H9 (cell line): Measurements from ENCODE around the gene SNCB. TPM values are rescaled to one million over a fixed set of nuclear protein-coding genes. Genes with fewer than 3 reads are reported as not detected.

Experiments
- DNase-seq: peaks from one replicate; pipeline ENCODE4 v3.0.0-alpha.2; 2017
- H2AFZ ChIP-seq: one replicate; pipeline ENCODE4 v1.6.1; 2013; ENCODE audit warnings: mild to moderate bottlenecking, low read length, control low read depth, moderate library complexity
- H2AK5ac ChIP-seq: 2 replicates; pipeline ENCODE4 v1.6.1; 2013; ENCODE audit warnings: low read length, control low read depth, mixed read lengths; ENCODE audit not compliant: insufficient read length
- H2BK120ac ChIP-seq: one replicate; pipeline ENCODE4 v1.6.1; 2013; ENCODE audit warnings: low read depth, mild to moderate bottlenecking, low read length, control low read depth, inconsistent platforms; ENCODE audit not compliant: poor library complexity, severe bottlenecking
- H2BK12ac ChIP-seq: 2 replicates; pipeline ENCODE4 v1.6.1; 2013; ENCODE audit warnings: low read length, control low read depth, mixed read lengths, low read depth; ENCODE audit not compliant: insufficient read length
- H2BK15ac ChIP-seq: 2 replicates; pipeline ENCODE4 v1.6.1; 2013; ENCODE audit warnings: low read depth, low read length, control low read depth
- H2BK20ac ChIP-seq: one replicate; pipeline ENCODE4 v1.6.1; 2013; ENCODE audit warnings: low read depth, mild to moderate bottlenecking, low read length, control low read depth, inconsistent platforms; ENCODE audit not compliant: poor library complexity, severe bottlenecking
- H2BK5ac ChIP-seq: 2 replicates; pipeline ENCODE4 v1.6.1; 2013; ENCODE audit warnings: low read length, control low read depth, mixed read lengths; ENCODE audit not compliant: insufficient read length
- H3K14ac ChIP-seq: 2 replicates; pipeline ENCODE4 v1.6.1; 2013; ENCODE audit warnings: low read length, control low read depth; ENCODE audit not compliant: insufficient read depth
- H3K18ac ChIP-seq: 2 replicates; pipeline ENCODE4 v1.6.1; 2013; ENCODE audit warnings: low read depth, mild to moderate bottlenecking, mixed read lengths, low read length, control low read depth; ENCODE audit not compliant: insufficient read length
- H3K23ac ChIP-seq: 2 replicates; pipeline ENCODE4 v1.6.1; 2013; ENCODE audit warnings: low read length, control low read depth, mixed read lengths, low read depth; ENCODE audit not compliant: insufficient read length
- H3K23me2 ChIP-seq: 2 replicates; pipeline ENCODE4 v1.6.1; 2013; ENCODE audit warnings: low read depth, mild to moderate bottlenecking, mixed read lengths, low read length, control low read depth; ENCODE audit not compliant: insufficient read length, poor library complexity, severe bottlenecking
- H3K27ac ChIP-seq: 2 replicates; pipeline ENCODE4 v1.5.1; 2013; ENCODE audit warnings: low read length, control low read depth, mixed read lengths, low read depth; ENCODE audit not compliant: insufficient read length
- H3K27me3 ChIP-seq: 2 replicates; pipeline ENCODE4 v1.6.1; 2013; ENCODE audit warnings: low read length, control low read depth, inconsistent platforms; ENCODE audit not compliant: insufficient read depth
- H3K4ac ChIP-seq: 2 replicates; pipeline ENCODE4 v1.6.1; 2013; ENCODE audit warnings: low read depth, mild to moderate bottlenecking, control low read depth, inconsistent platforms, low read length, moderate library complexity
- H3K4me1 ChIP-seq: 2 replicates; pipeline ENCODE4 v1.6.1; 2013; ENCODE audit warnings: low read length, control low read depth, inconsistent platforms; ENCODE audit not compliant: insufficient read depth
- H3K4me2 ChIP-seq: 2 replicates; pipeline ENCODE4 v1.6.1; 2013; ENCODE audit warnings: low read length, control low read depth, mixed read lengths; ENCODE audit not compliant: insufficient read length, insufficient read depth
- H3K56ac ChIP-seq: 2 replicates; pipeline ENCODE4 v1.6.1; 2013; ENCODE audit warnings: low read depth, mild to moderate bottlenecking, mixed read lengths, low read length, control low read depth; ENCODE audit not compliant: insufficient read length
- H3K79me1 ChIP-seq: 2 replicates; pipeline ENCODE4 v1.6.1; 2013; ENCODE audit warnings: low read depth, mild to moderate bottlenecking, moderate library complexity, low read length, control low read depth, inconsistent platforms; ENCODE audit not compliant: insufficient read depth, poor library complexity, severe bottlenecking
- H3K79me2 ChIP-seq: 2 replicates; pipeline ENCODE4 v1.6.1; 2013; ENCODE audit warnings: low read length, control low read depth, inconsistent platforms; ENCODE audit not compliant: insufficient read depth
- H3K9ac ChIP-seq: 2 replicates; pipeline ENCODE4 v1.6.1; 2013; ENCODE audit warnings: low read length, control low read depth, mixed read lengths; ENCODE audit not compliant: insufficient read length; ENCODE audit errors: extremely low read depth
- H3K9me3 ChIP-seq: one replicate; pipeline ENCODE4 v1.6.1; 2013; ENCODE audit warnings: low read depth, low read length, inconsistent platforms; ENCODE audit not compliant: control insufficient read depth
- H3T11ph ChIP-seq: one replicate; pipeline ENCODE4 v1.6.1; 2013; ENCODE audit warnings: mild to moderate bottlenecking, low read length, control low read depth, inconsistent platforms
- H4K20me1 ChIP-seq: one replicate; pipeline ENCODE4 v1.6.1; 2013; ENCODE audit not compliant: control insufficient read depth, insufficient read length, insufficient read depth
- H4K5ac ChIP-seq: 2 replicates; pipeline ENCODE4 v1.6.1; 2013; ENCODE audit warnings: low read depth, mild to moderate bottlenecking, mixed read lengths, low read length, control low read depth; ENCODE audit not compliant: insufficient read length
- H4K8ac ChIP-seq: replicated peaks from 2 replicates; pipeline ENCODE4 v1.6.1; 2013; ENCODE audit warnings: low read length, control low read depth, mixed read lengths, low read depth; ENCODE audit not compliant: insufficient read length
- H4K91ac ChIP-seq: 2 replicates; pipeline ENCODE4 v1.6.1; 2013; ENCODE audit warnings: low read depth, mild to moderate bottlenecking, moderate library complexity, mixed read lengths, low read length, control low read depth; ENCODE audit not compliant: insufficient read length
- H3K27ac Mint-ChIP-seq, 3 experiments: 2 replicates in 2 of 3; 3 replicates in 1 of 3; pipeline ENCODE4 v1.8.0; 2020 to 2021; ENCODE audit warnings: mixed read lengths in 3 of 3, mild to moderate bottlenecking in 1 of 3, moderate library complexity in 1 of 3
- H3K27me3 Mint-ChIP-seq: 2 replicates; pipeline ENCODE4 v1.8.0; 2021; ENCODE audit warnings: low read depth, mild to moderate bottlenecking, moderate library complexity, mixed read lengths
- H3K36me3 Mint-ChIP-seq, 3 experiments: 2 replicates in 2 of 3; 3 replicates in 1 of 3; pipeline ENCODE4 v1.8.0; 2020 to 2021; ENCODE audit warnings: low read depth in 3 of 3, mixed read lengths in 3 of 3; ENCODE audit not compliant: insufficient read depth in 1 of 3
- H3K4me1 Mint-ChIP-seq, 2 experiments: 2 replicates each; pipeline ENCODE4 v1.8.0; 2020; ENCODE audit warnings: mixed read lengths in 2 of 2
- H3K4me3 Mint-ChIP-seq, 2 experiments: 2 replicates in 1 of 2; 3 replicates in 1 of 2; pipeline ENCODE4 v1.8.0; 2020 to 2021; ENCODE audit warnings: mild to moderate bottlenecking in 2 of 2, mixed read lengths in 2 of 2, moderate library complexity in 1 of 2
- H3K9me3 Mint-ChIP-seq, 2 experiments: 2 replicates in 1 of 2; 3 replicates in 1 of 2; pipeline ENCODE4 v1.8.0; 2020; ENCODE audit warnings: mild to moderate bottlenecking in 2 of 2, mixed read lengths in 2 of 2, moderate library complexity in 1 of 2
- WGBS: extraction: QIAGEN DNeasy Blood & Tissue Kit; methylation state at CpG from one replicate; pipeline ENCODE4 v1.1.7; 2013; ENCODE audit warnings: missing lambda C conversion rate, low lambda C conversion rate, mixed read lengths; ENCODE audit not compliant: insufficient read length; ENCODE audit errors: extremely low coverage; 5-methylcytosine and 5-hydroxymethylcytosine counted together
- total RNA-seq: library from RNA; stranded (reverse); gene quantifications from 2 replicates; pipeline ENCODE4 v1.2.1, GENCODE V29; 2021
- TF ChIP-seq, protein P1 (sequence below): fragments of 200-600 bp; sonication (generic); conservative IDR thresholded peaks from 3 replicates; pipeline ENCODE4 v1.8.0; 2021; ENCODE audit warnings: antibody characterized with exemption, mild to moderate bottlenecking

Gene SNCB
- total RNA-seq, 1 experiment from 2014 or later: 3.5 TPM

DNA sequence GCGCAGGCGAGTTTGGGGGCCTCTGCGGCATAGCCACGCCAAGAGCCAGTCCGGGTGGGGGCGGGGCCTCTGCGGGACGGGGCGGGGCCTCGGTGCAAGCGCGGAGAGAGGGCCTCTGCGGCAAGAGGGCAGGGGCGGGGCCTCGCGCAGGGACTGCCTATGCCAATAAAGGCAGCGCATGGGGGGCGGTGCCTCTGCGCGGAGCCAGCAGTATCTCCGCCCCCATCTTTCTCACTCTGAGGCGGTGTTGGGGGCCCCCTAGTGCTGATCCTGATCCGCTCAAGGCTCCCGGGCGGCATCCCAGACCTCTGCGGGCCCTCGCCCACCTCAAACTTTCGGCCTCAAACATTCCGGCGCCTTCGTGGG lies 11.1 kb downstream of the SNCB start:
- Histone ChIP-seq H3K9me3 (no peaks in the 10 kb centered on the region), H4K91ac (no peak overlapping the region), H3K27me3 (peaks cover 2% of the 10 kb centered on the region; the same call in 1 of the 2 replicates), H3K14ac (no peak overlapping the region), H4K5ac (no peak overlapping the region), H3K79me2 (no peaks in the 10 kb centered on the region), H2BK20ac (no peak overlapping the region), H2BK12ac (no peak overlapping the region), H3K9ac (no peak overlapping the region), H4K20me1 (no peaks in the 10 kb centered on the region), H3T11ph (no peak overlapping the region), H2AFZ (no peak overlapping the region), H3K79me1 (no peaks in the 10 kb centered on the region), H2AK5ac (no peak overlapping the region), H3K23me2 (peaks cover 6% of the 10 kb centered on the region), H3K4me1 (no peaks in the 10 kb centered on the region), H3K56ac (no peak overlapping the region), H2BK15ac (no peak overlapping the region), H3K18ac (no peak overlapping the region), H2BK120ac (no peak overlapping the region), H3K23ac (no peak overlapping the region), H3K4ac (no peak overlapping the region), H3K27ac (no peak overlapping the region), H3K4me2 (peak overlapping the region; percentile 59), H4K8ac (no peak overlapping the region), H2BK5ac (no peak overlapping the region)
- Mint-ChIP-seq H3K4me1 (peaks cover 6 to 25% of the 10 kb centered on the region in 2 experiments; a peak in 3 of 4 replicates), H3K27me3 (peaks cover 80% of the 10 kb centered on the region), H3K4me3 (peak overlapping the region; percentile 10 to 78; a peak in 3 of 5 replicates), H3K27ac (no peak overlapping the region), H3K36me3 (no peaks in the 10 kb centered on the region), H3K9me3 (no peaks in the 10 kb centered on the region)
- peak; percentile 98 for DNase-seq
- TF ChIP-seq, protein P1, sequence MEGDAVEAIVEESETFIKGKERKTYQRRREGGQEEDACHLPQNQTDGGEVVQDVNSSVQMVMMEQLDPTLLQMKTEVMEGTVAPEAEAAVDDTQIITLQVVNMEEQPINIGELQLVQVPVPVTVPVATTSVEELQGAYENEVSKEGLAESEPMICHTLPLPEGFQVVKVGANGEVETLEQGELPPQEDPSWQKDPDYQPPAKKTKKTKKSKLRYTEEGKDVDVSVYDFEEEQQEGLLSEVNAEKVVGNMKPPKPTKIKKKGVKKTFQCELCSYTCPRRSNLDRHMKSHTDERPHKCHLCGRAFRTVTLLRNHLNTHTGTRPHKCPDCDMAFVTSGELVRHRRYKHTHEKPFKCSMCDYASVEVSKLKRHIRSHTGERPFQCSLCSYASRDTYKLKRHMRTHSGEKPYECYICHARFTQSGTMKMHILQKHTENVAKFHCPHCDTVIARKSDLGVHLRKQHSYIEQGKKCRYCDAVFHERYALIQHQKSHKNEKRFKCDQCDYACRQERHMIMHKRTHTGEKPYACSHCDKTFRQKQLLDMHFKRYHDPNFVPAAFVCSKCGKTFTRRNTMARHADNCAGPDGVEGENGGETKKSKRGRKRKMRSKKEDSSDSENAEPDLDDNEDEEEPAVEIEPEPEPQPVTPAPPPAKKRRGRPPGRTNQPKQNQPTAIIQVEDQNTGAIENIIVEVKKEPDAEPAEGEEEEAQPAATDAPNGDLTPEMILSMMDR: peak; percentile 65
- WGBS: no CpG with 5 or more reads among the region's 31 CpGs
